SJCRH30 (cell line): Measurements from ENCODE around the gene UNCX. TPM values are rescaled to one million over a fixed set of nuclear protein-coding genes. Genes with fewer than 3 reads are reported as not detected.

Source experiments
- DNase-seq, 2 experiments: peaks; one replicate each; pipeline ENCODE4 v3.0.0-alpha.2; 2015 to 2020
- H3K27ac ChIP-seq: fragments of 250-450 bp; sonication (Bioruptor Pico); 2 replicates; pipeline ENCODE4 v1.5.1; 2020; ENCODE audit warnings: mild to moderate bottlenecking, moderate library complexity
- H3K27me3 ChIP-seq: fragments of 250-450 bp; sonication (Bioruptor Pico); 2 replicates; pipeline ENCODE4 v1.5.1; 2020; ENCODE audit warnings: mild to moderate bottlenecking, moderate library complexity
- H3K36me3 ChIP-seq: fragments of 250-450 bp; sonication (Bioruptor Pico); 2 replicates; pipeline ENCODE4 v1.5.1; 2020; ENCODE audit warnings: mild to moderate bottlenecking, moderate library complexity
- H3K4me1 ChIP-seq: fragments of 250-450 bp; sonication (Bioruptor Pico); 2 replicates; pipeline ENCODE4 v1.5.1; 2020; ENCODE audit warnings: mild to moderate bottlenecking, moderate library complexity
- H3K4me3 ChIP-seq: fragments of 250-450 bp; sonication (Bioruptor Pico); 2 replicates; pipeline ENCODE4 v1.5.1; 2020; ENCODE audit warnings: mild to moderate bottlenecking, moderate library complexity
- H3K9me3 ChIP-seq: fragments of 250-450 bp; sonication (Bioruptor Pico); replicated peaks from 2 replicates; pipeline ENCODE4 v1.5.1; 2020; ENCODE audit warnings: mild to moderate bottlenecking, moderate library complexity
- total RNA-seq: library from RNA; depleted of rRNA; stranded (reverse); fragments of >200 nt; shearing (Covaris generic); gene quantifications from 2 replicates; pipeline ENCODE4 v1.2.3, GENCODE V29; 2014

Gene UNCX
- total RNA-seq, 1 experiment from 2014 or later: 0.30 TPM

GRCh38 chr7:1242256-1242605 lies 9.6 kb downstream of the UNCX start:
- Histone ChIP-seq H3K27me3 (no peaks in the 10 kb centered on the region), H3K4me1 (no peaks in the 10 kb centered on the region)
- DNase-seq: no peak

DNA sequence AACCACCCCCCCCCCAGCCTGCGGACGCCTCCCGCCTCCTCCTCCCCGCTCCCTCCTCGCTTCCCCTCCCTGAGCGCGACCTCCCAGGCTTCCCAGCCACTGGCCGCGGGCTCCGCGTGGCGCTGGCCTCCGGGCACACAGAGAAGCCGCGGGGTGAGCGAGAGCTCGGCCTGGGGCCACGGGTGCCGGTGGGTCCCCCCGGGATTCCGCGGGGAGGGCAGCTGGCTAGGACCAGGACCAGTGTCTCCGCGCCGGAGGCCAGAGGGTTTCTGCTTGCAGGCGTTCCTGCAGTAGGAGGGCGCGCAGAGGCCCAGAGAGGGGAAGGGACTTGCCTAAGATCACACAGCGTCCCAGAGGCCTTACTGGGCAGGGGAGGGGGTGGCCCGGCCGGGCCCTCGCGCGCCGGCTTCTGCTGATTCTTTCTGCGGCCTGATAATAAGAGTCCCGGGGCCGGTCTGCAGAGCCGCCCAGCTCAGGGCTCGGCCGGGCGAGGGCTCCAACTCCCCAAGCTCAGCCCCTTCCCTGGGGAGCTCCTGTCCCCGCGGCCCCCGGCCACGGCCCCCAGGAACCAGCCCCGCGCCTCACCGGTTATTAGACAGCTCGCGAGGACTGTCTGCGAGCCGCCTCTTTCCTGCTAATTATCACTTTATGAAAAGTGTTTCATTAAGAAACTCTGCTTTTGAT lies 10.1 kb downstream of the UNCX start:
- Histone ChIP-seq H3K27ac (no peak overlapping the region), H3K4me3 (no peak overlapping the region), H3K27me3 (no peaks in the 10 kb centered on the region), H3K9me3 (no peaks in the 10 kb centered on the region), H3K36me3 (no peaks in the 10 kb centered on the region), H3K4me1 (peaks cover 2% of the 10 kb centered on the region; the same call in 1 of the 2 replicates)
- no peak for DNase-seq

More at GRCh38 chr7:1242256-1242605, 9.6 kb downstream of the UNCX start:
- Histone ChIP-seq H3K27ac (no peak overlapping the region), H3K9me3 (no peaks in the 10 kb centered on the region), H3K4me3 (no peak overlapping the region), H3K36me3 (no peaks in the 10 kb centered on the region)

DNA sequence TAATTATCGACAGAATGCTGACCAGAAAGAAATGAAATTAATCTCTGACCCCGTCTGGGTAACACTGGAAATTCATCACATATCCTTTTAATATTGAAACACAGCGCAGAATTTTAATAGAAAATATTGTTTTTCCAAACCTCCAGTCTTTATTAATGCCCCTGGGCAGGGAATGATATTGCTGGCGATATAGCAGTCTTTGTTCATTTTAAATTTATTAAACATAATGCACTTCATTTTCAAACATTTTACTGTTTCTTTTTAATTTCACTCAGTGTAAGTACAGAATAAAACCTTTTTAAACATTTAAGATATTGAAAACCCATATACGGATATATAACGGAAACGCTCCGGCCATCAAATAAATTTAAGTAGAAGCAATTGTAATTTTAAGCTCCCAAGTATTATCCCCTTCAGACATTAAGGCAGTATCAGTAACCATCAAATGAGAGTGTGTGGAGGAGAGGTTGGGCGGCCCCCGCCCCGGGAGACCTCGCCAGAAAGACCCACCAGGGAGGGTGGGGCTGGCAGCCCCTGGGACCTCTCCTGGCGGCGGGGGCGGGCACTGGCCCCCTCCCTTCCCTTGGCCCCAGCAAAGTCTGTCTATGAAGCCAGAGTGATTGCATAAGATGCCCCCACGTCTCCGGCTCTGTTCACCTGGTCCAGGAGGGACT lies 10.8 kb downstream of the UNCX start:
- Histone ChIP-seq H3K27me3 (no peaks in the 10 kb centered on the region), H3K4me1 (peaks cover 5% of the 10 kb centered on the region; the same call in 1 of the 2 replicates)

DNA sequence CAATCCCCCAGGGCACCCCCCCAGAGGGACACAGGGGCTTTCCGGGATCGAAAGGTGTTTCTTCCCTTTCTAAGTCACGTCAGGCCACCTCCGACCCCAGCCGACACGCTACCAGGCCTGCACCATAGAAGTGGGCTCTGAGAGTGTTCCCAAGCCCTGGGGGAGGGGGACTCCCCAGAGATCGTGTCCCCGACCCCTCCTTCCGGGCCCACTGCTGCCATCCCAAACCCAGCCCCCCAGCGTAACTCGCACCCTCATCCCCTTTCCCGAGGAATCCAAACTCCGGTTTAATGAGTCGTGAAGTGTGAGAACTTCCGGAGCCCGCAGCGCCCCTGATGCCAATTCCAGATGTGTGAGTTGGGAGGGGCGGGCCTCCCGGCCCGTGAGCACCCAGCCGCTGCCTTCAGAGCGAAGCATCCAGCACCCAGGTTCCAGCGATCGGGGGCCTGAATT lies 11.3 kb downstream of the UNCX start:
- no peaks in the 10 kb centered on the region for H3K9me3 ChIP-seq
- no peak overlapping the region for H3K27ac ChIP-seq
- H3K4me3 ChIP-seq: no peak overlapping the region
- H3K27me3 ChIP-seq: no peaks in the 10 kb centered on the region
- DNase-seq: no peak
- peaks cover 6% of the 10 kb centered on the region; the same call in 1 of the 2 replicates for H3K4me1 ChIP-seq
- H3K36me3 ChIP-seq: no peaks in the 10 kb centered on the region

More for the DNA sequence above, 10.8 kb downstream of the UNCX start:
- Histone ChIP-seq H3K4me3 (no peak overlapping the region), H3K27ac (no peak overlapping the region), H3K36me3 (no peaks in the 10 kb centered on the region), H3K9me3 (no peaks in the 10 kb centered on the region)
- DNase-seq: no peak

- Histone ChIP-seq H3K36me3 (no peaks in the 10 kb centered on the region), H3K9me3 (no peaks in the 10 kb centered on the region), H3K27me3 (no peaks in the 10 kb centered on the region), H3K4me3 (no peak overlapping the region), H3K27ac (no peak overlapping the region), H3K4me1 (peaks cover 6% of the 10 kb centered on the region; the same call in 1 of the 2 replicates)
- no peak for DNase-seq
Measured at GRCh38 chr7:1244700-1245523, 12.2 kb downstream of the UNCX start.

- Histone ChIP-seq H3K4me3 (no peak overlapping the region), H3K36me3 (no peaks in the 10 kb centered on the region), H3K9me3 (no peaks in the 10 kb centered on the region), H3K27me3 (no peaks in the 10 kb centered on the region), H3K27ac (no peak overlapping the region), H3K4me1 (peaks cover 6% of the 10 kb centered on the region; the same call in 1 of the 2 replicates)
- no peak for DNase-seq
Measured at GRCh38 chr7:1245524-1246050, 12.9 kb downstream of the UNCX start.

DNA sequence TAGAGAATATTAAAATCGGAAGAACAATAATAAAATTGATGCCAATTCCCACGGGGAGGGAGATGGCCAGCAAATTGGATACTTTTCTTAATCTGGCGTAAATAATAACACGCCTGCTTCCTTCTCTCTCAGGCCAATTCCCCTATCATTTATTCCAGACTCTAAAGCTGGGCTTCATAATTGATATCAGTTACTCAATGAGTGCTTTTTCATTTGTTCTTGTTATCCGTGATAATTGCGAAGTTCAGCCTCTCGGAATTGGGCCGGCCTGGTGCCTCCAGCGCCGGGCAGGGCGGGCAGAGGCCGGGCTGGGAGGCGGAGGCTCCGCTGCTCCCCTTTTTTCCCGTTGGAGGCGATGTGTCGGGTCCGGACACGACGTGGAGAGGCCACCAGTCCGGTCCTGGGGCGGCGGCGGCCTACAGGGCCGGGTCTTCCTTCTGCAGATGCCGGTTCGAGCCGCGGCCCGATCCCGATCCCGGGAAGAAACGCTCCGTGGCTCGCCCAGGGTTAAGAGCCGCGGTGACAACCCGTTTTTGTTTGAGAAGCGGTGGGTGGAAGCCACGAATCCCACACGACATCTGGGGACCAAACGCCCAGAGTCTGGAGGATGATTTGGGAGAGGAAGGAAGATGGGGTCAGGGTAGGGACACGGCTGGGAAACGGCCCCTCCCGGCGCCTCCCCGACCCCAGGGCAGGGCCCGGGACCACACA lies 13.6 kb downstream of the UNCX start:
- H3K4me3 ChIP-seq: no peak overlapping the region
- DNase-seq: no peak
- H3K27me3 ChIP-seq: no peaks in the 10 kb centered on the region
- H3K27ac ChIP-seq: no peak overlapping the region
- H3K36me3 ChIP-seq: no peaks in the 10 kb centered on the region
- no peaks in the 10 kb centered on the region for H3K9me3 ChIP-seq
- H3K4me1 ChIP-seq: peaks cover 6% of the 10 kb centered on the region; the same call in 1 of the 2 replicates

DNA sequence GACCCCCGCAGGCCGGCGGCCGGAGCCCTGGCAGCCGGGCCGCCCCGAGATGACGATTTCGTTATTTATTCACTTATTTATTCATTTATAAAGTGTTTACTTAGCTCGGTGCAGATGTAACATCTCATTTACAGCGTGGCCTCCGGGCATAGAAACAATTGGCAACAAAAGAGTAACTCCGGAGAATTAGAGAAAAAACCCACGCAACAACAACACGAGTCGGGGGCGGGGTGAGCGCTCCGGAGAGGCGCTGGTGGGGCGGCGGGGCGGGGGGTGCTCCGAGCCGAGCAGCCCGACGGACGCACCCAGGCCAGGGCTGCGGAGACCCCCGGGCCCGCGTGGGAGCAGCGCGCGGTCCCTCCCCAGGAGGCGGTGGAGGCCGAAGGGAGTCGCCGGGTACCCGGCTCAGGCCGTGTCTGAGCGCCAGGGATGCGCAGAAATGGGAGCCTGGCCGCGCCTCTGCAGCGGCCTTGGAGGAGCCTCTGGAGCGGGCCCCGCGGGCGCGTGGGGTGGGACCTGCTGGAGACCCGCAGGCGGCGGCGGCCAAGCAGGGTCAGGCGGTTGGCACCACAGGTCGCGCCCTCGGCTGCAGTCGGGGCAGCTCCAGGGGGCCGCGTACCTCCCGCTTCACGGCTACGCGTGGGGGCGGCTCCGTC lies 14.3 kb downstream of the UNCX start:
- H3K4me1 ChIP-seq: peaks cover 10% of the 10 kb centered on the region
- H3K9me3 ChIP-seq: no peaks in the 10 kb centered on the region
- no peak overlapping the region for H3K4me3 ChIP-seq
- no peak for DNase-seq
- no peaks in the 10 kb centered on the region for H3K27me3 ChIP-seq
- H3K36me3 ChIP-seq: no peaks in the 10 kb centered on the region
- H3K27ac ChIP-seq: no peak overlapping the region

GRCh38 chr7:1247527-1248041 lies 14.9 kb downstream of the UNCX start:
- Histone ChIP-seq H3K9me3 (no peaks in the 10 kb centered on the region), H3K4me3 (no peak overlapping the region), H3K27me3 (no peaks in the 10 kb centered on the region), H3K27ac (no peak overlapping the region), H3K36me3 (no peaks in the 10 kb centered on the region), H3K4me1 (peaks cover 13% of the 10 kb centered on the region)
- peak; percentile 18 to 40 for DNase-seq

DNA sequence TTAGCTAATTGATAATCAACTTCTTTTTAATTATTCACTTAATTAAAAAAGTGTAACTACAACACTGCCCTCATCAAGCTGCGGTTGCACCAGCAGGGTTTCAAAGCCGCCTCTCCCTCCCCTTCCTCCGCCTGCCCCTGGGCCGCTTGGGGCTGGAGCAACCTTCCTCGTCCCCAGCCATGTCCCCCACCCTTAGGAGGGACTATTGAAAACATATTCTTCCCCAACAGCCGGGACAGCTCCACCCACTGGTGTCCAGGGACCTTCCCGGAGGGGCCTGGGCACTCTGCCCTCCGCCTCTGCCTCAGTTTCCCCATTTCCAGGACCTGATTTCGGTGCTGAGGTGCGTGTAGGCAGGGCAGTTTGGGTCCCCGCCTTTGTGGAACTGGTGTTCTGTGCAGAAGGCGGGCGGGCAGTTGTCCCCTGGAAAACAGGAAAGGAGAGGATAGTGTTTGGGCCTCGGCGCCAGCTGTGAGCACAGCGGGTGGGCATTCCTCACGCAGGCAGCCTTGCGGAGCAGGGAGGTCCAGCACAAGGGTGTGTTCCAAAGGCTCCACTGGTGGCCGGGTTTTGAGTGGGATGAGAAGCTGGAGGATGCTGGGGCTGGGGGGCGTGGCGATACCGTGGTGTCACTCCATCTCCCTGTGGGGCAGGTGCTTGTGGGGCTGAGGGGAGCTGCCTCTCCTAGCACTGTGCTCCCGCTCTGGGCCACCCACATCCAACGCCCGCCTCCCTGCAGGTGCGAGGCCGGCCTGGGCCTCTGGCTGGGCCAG lies 15.7 kb downstream of the UNCX start:
- no peaks in the 10 kb centered on the region for H3K27me3 ChIP-seq
- H3K4me1 ChIP-seq: peaks cover 19% of the 10 kb centered on the region
- H3K4me3 ChIP-seq: peak overlapping the region; percentile 13
- H3K9me3 ChIP-seq: no peaks in the 10 kb centered on the region
- no peaks in the 10 kb centered on the region for H3K36me3 ChIP-seq
- H3K27ac ChIP-seq: no peak overlapping the region
- DNase-seq: peak; percentile 62 to 65

- Histone ChIP-seq H3K4me3 (no peak overlapping the region), H3K27ac (no peak overlapping the region), H3K9me3 (no peaks in the 10 kb centered on the region), H3K27me3 (no peaks in the 10 kb centered on the region), H3K4me1 (peaks cover 23% of the 10 kb centered on the region), H3K36me3 (no peaks in the 10 kb centered on the region)
- no peak for DNase-seq
Measured at GRCh38 chr7:1248916-1249581, 16.4 kb downstream of the UNCX start.

GRCh38 chr7:1249731-1250130 lies 17.1 kb downstream of the UNCX start:
- Histone ChIP-seq H3K36me3 (no peaks in the 10 kb centered on the region), H3K4me3 (no peak overlapping the region), H3K27ac (no peak overlapping the region), H3K9me3 (no peaks in the 10 kb centered on the region), H3K4me1 (peaks cover 23% of the 10 kb centered on the region), H3K27me3 (no peaks in the 10 kb centered on the region)
- no peak for DNase-seq

- peaks cover 23% of the 10 kb centered on the region for H3K4me1 ChIP-seq
- H3K36me3 ChIP-seq: no peaks in the 10 kb centered on the region
- H3K4me3 ChIP-seq: no peak overlapping the region
- no peaks in the 10 kb centered on the region for H3K9me3 ChIP-seq
- H3K27ac ChIP-seq: no peak overlapping the region
- no peak for DNase-seq
- no peaks in the 10 kb centered on the region for H3K27me3 ChIP-seq
Measured at GRCh38 chr7:1250901-1251300, 18.2 kb downstream of the UNCX start.
